Esophagus muscularis mucosa (tissue), 4 donors: Measurements from ENCODE around the gene HTT. TPM values are rescaled to one million over a fixed set of nuclear protein-coding genes. Genes with fewer than 3 reads are reported as not detected.

Experiments
- DNase-seq: peaks from one replicate; pipeline ENCODE4 v3.0.0-alpha.2; 2017; ENCODE audit errors: extremely low spot score
- H3K27ac ChIP-seq, 4 donors: fragments of 200-600 bp; sonication (generic); replicated peaks in 1 of 4; 1 replicate in 3 of 4; 2 replicates in 1 of 4; pipeline ENCODE4 v1.5.1; 2016 to 2019; ENCODE audit warnings: mild to moderate bottlenecking in 1 of 4
- H3K27me3 ChIP-seq, 4 donors: fragments of 200-600 bp; sonication (generic); one replicate each; pipeline versions ENCODE4 v1.5.1 to v1.6.0; 2016 to 2019
- H3K36me3 ChIP-seq, 4 donors: fragments of 200-600 bp; sonication (generic); one replicate each; pipeline ENCODE4 v1.5.1; 2016 to 2019
- H3K4me1 ChIP-seq, 4 donors: fragments of 200-600 bp; sonication (generic); one replicate each; pipeline ENCODE4 v1.5.1; 2016 to 2019
- H3K4me3 ChIP-seq, 4 donors: fragments of 200-600 bp; sonication (generic); 1 replicate in 2 of 4; 2 replicates in 2 of 4; pipeline ENCODE4 v1.5.1; 2016 to 2019; ENCODE audit warnings: mild to moderate bottlenecking in 4 of 4, moderate library complexity in 1 of 4
- H3K9me3 ChIP-seq, 4 donors: fragments of 200-600 bp; sonication (generic); 1 replicate in 3 of 4; 2 replicates in 1 of 4; pipeline ENCODE4 v1.5.1; 2016 to 2019
- CTCF ChIP-seq, 3 experiments: fragments of 200-600 bp in 2 of 3; fragments of 450-650 bp in 1 of 3; sonication (generic) in 2 of 3; IDR thresholded peaks; one replicate each; pipeline ENCODE4 v1.5.1; 2017 to 2019; ENCODE audit warnings: antibody characterized with exemption in 3 of 3, mild to moderate bottlenecking in 2 of 3, moderate library complexity in 1 of 3
- EP300 ChIP-seq: sonication (generic); formaldehyde crosslinking; IDR thresholded peaks from one replicate; pipeline ENCODE4 v1.6.1; 2017; ENCODE audit warnings: antibody characterized with exemption
- POLR2A ChIP-seq: fragments of 450-650 bp; IDR thresholded peaks from one replicate; pipeline ENCODE4 v1.6.1; 2017; ENCODE audit warnings: antibody characterized with exemption, moderate library complexity, mild to moderate bottlenecking, low read depth
- POLR2AphosphoS5 ChIP-seq, 2 donors: sonication (generic); formaldehyde crosslinking; IDR thresholded peaks; one replicate each; pipeline ENCODE4 v1.6.1; 2017; ENCODE audit warnings: antibody characterized with exemption in 2 of 2
- WGBS: methylation state at CpG from one replicate; pipeline ENCODE4 v1.1.5; 2018; 5-methylcytosine and 5-hydroxymethylcytosine counted together
- intact Hi-C: fragments of 100-400 bp; cut with DNase I; formaldehyde crosslinking; loops from one replicate; pipeline ENCODE4 v1.15.1; 2023
- total RNA-seq, 4 donors: library from RNA; depleted of rRNA; stranded (reverse); fragments of >200 nt; gene quantifications; one replicate each; pipeline versions ENCODE4 v1.1.0 to v1.2.1, GENCODE V29; 2016

HTT gene
- total RNA-seq, 4 donors from 2014 or later, result 30.2 to 65.7 (median 49.3) TPM

- intact Hi-C loops, result no loop called here
- WGBS, result 90% methylated on average over 13 of the region's 14 CpGs
- no peaks in the 10 kb centered on the region for H3K27me3 ChIP-seq
- peaks cover 0 to 4% (median 0%) of the 10 kb centered on the region in 4 donors for H3K9me3 ChIP-seq
- no peaks in the 10 kb centered on the region for H3K36me3 ChIP-seq
- no peak for DNase-seq
- H3K4me1 ChIP-seq, result peaks cover 8 to 22% (median 18%) of the 10 kb centered on the region in 4 donors
- TF ChIP-seq POLR2A (no peak), EP300 (no peak)
- no peak overlapping the region for H3K27ac ChIP-seq
- no peak overlapping the region for H3K4me3 ChIP-seq
Measured at GRCh38 chr4:3271131-3271530, 196.7 kb downstream of the HTT start.

DNA sequence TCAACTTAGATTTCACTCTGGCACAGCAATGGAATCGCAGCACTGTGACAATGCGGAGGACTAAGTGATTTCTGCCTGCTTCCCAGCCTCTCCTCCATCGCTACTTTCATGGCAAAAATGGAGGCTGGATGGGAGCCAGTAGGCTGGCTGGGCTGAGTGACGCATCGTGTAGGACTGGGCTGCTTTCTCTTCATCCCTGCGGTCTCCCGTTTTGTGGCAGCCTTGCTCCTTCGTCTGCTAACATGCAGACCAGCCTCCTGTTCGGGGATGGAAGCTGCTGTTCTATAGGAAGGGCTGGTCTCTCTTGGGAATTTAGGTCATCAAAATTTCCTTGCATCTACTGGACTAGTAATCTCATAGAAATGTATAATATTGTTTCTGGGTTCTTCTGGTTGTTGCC is 202.5 kb downstream of the HTT start:
- Histone ChIP-seq H3K27me3 (no peaks in the 10 kb centered on the region), H3K27ac (no peak overlapping the region), H3K9me3 (peaks cover 0 to 7% (median 0%) of the 10 kb centered on the region in 4 donors), H3K4me1 (no peaks in the 10 kb centered on the region), H3K4me3 (no peak overlapping the region), H3K36me3 (no peaks in the 10 kb centered on the region)
- no peak for DNase-seq
- TF ChIP-seq CTCF (IDR thresholded peaks at IDR 0.05) (no peak), POLR2AphosphoS5 (IDR thresholded peaks at IDR 0.05) (no peak), EP300 (no peak), POLR2A (no peak)
- intact Hi-C loops, result no loop called here
- WGBS, result 66% methylated on average over 9 of the region's 9 CpGs

DNA sequence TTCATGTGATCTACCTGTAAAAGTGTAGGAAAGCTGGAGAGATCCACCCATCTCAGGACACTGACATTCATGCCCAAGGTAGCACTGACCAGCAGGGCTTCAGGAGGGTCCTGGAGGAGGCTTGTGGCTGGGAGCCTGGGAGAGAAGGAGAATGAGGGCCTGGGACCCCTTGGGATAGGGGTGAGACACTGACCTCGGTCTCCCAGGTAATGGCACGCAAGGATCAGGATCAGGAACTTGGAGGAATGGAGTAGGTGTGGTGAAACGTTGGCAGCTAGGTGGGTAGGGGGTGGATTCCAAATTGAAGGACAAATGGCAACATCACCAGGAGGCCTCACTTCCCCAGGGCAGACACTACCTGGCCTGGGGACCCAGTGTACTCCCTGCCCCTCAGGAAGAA is 206.0 kb downstream of the HTT start:
- Histone ChIP-seq H3K27me3 (peaks cover 0 to 12% (median 0%) of the 10 kb centered on the region in 4 donors), H3K4me1 (no peaks in the 10 kb centered on the region), H3K9me3 (peaks cover 0 to 4% (median 0%) of the 10 kb centered on the region in 4 donors), H3K4me3 (no peak overlapping the region), H3K36me3 (no peaks in the 10 kb centered on the region), H3K27ac (no peak overlapping the region)
- DNase-seq, result no peak
- TF ChIP-seq CTCF (IDR thresholded peaks at IDR 0.05) (no peak), POLR2A (no peak), POLR2AphosphoS5 (IDR thresholded peaks at IDR 0.05) (no peak), EP300 (no peak)
- intact Hi-C loops, result no loop called here
- 90% methylated on average over 3 of the region's 3 CpGs for WGBS

GRCh38 chr4:3283483-3283882 is 209.0 kb downstream of the HTT start:
- peaks cover 9 to 24% (median 22%) of the 10 kb centered on the region in 4 donors for H3K4me1 ChIP-seq
- WGBS, result 86% methylated on average over 6 of the region's 6 CpGs
- H3K4me3 ChIP-seq, result no peak overlapping the region
- intact Hi-C loops, result no loop called here
- TF ChIP-seq POLR2A (no peak), POLR2AphosphoS5 (IDR thresholded peaks at IDR 0.05) (no peak), EP300 (no peak), CTCF (IDR thresholded peaks at IDR 0.05) (no peak)
- peaks cover 0 to 4% (median 0%) of the 10 kb centered on the region in 4 donors for H3K9me3 ChIP-seq
- no peaks in the 10 kb centered on the region for H3K36me3 ChIP-seq
- H3K27ac ChIP-seq, result no peak overlapping the region
- peaks cover 0 to 31% (median 3%) of the 10 kb centered on the region in 4 donors for H3K27me3 ChIP-seq
- DNase-seq, result no peak

GRCh38 chr4:3283916-3284315 is 209.4 kb downstream of the HTT start:
- no peak for DNase-seq
- Histone ChIP-seq H3K4me1 (peaks cover 11 to 28% (median 26%) of the 10 kb centered on the region in 4 donors), H3K4me3 (no peak overlapping the region), H3K36me3 (no peaks in the 10 kb centered on the region), H3K27ac (no peak overlapping the region), H3K9me3 (peaks cover 0 to 4% (median 0%) of the 10 kb centered on the region in 4 donors), H3K27me3 (peaks cover 0 to 31% (median 3%) of the 10 kb centered on the region in 4 donors)
- WGBS, result 74% methylated on average over 9 of the region's 13 CpGs
- TF ChIP-seq POLR2A (no peak), POLR2AphosphoS5 (IDR thresholded peaks at IDR 0.05) (no peak), EP300 (no peak), CTCF (IDR thresholded peaks at IDR 0.05) (no peak)
- intact Hi-C loops, result no loop called here
